H1 (cell line): ENCODE results near the gene FAM120A. TPM values are rescaled to one million over a fixed set of nuclear protein-coding genes. Genes with fewer than 3 reads are reported as not detected.

ENCODE experiments used
- CTCF ChIA-PET: fragments of 300-600 bp; sonication (Branson Sonifier 250); formaldehyde crosslinking; loops from one replicate; lab custom pipeline; 2021; ENCODE audit not compliant: partially characterized antibody; lab: Charles Lee
- POLR2A ChIA-PET: fragments of 300-600 bp; sonication (Branson Sonifier 250); formaldehyde crosslinking; loops from one replicate; lab custom pipeline; 2021; ENCODE audit warnings: inconsistent platforms; ENCODE audit not compliant: partially characterized antibody; lab: Charles Lee
- DNase-seq, 2 experiments: peaks; one replicate each; pipeline versions ENCODE4 v3.0.0 to v3.0.0-alpha.2; 2010 to 2022; ENCODE audit warnings: low spot score in 2 of 2, low read depth in 1 of 2, mixed read lengths in 1 of 2
- FAIRE-seq: peaks from 2 replicates; lab custom pipeline; 2011; peaks lifted over from hg19 to GRCh38; lab: Jason Lieb, UNC
- H2AFZ ChIP-seq: 2 replicates; pipeline ENCODE4 v1.8.1; 2012; ENCODE audit warnings: low read length, inconsistent platforms
- H2AK5ac ChIP-seq: 2 replicates; pipeline ENCODE4 v1.6.1; 2013; ENCODE audit warnings: low read depth, low read length
- H2BK120ac ChIP-seq: replicated peaks from 2 replicates; pipeline ENCODE3; 2013; ENCODE audit warnings: low read depth, low read length, inconsistent platforms
- H2BK12ac ChIP-seq: 2 replicates; pipeline ENCODE4 v1.6.1; 2013; ENCODE audit warnings: low read depth, low read length
- H2BK15ac ChIP-seq: 2 replicates; pipeline ENCODE4 v1.6.1; 2013; ENCODE audit warnings: low read length
- H2BK20ac ChIP-seq: 2 replicates; pipeline ENCODE4 v1.6.1; 2013; ENCODE audit warnings: low read length
- H2BK5ac ChIP-seq: 2 replicates; pipeline ENCODE4 v1.6.1; 2013; ENCODE audit warnings: low read depth, low read length
- H3K14ac ChIP-seq: 2 replicates; pipeline ENCODE4 v1.6.1; 2013; ENCODE audit warnings: inconsistent platforms; ENCODE audit not compliant: insufficient read length
- H3K18ac ChIP-seq: 2 replicates; pipeline ENCODE4 v1.6.1; 2013; ENCODE audit warnings: low read length; ENCODE audit errors: extremely low read depth
- H3K23ac ChIP-seq: 2 replicates; pipeline ENCODE4 v1.6.1; 2013; ENCODE audit warnings: inconsistent platforms; ENCODE audit not compliant: insufficient read length
- H3K23me2 ChIP-seq: 2 replicates; pipeline ENCODE4 v1.6.1; 2013; ENCODE audit warnings: low read depth, low read length
- H3K27ac ChIP-seq: 2 replicates; pipeline ENCODE4 v1.6.1; 2011; ENCODE audit warnings: low read depth, low read length, inconsistent platforms
- H3K27me3 ChIP-seq, 4 experiments: replicated peaks in 1 of 4; 1 replicate in 1 of 4; 2 replicates in 3 of 4; pipeline versions ENCODE4 v1.6.1 to v1.8.1; 2011 to 2013; ENCODE audit warnings: low read length in 3 of 4, mild to moderate bottlenecking in 3 of 4, inconsistent platforms in 2 of 4, mixed read lengths in 2 of 4, moderate library complexity in 1 of 4; ENCODE audit not compliant: control insufficient read depth in 3 of 4, insufficient read depth in 3 of 4; ENCODE audit errors: extremely low read depth in 1 of 4
- H3K36me3 ChIP-seq, 4 experiments: 2 replicates each; pipeline versions ENCODE4 v1.6.1 to v1.8.1; 2011 to 2013; ENCODE audit warnings: mild to moderate bottlenecking in 4 of 4, low read length in 3 of 4, moderate library complexity in 2 of 4, control low read depth in 1 of 4, inconsistent platforms in 1 of 4; ENCODE audit not compliant: insufficient read depth in 4 of 4, control insufficient read depth in 2 of 4
- H3K4ac ChIP-seq: replicated peaks from 2 replicates; pipeline ENCODE3; 2013; ENCODE audit warnings: low read length, low read depth, mixed read lengths, inconsistent platforms; ENCODE audit not compliant: insufficient read length
- H3K4me1 ChIP-seq, 4 experiments: replicated peaks in 1 of 4; 1 replicate in 1 of 4; 2 replicates in 3 of 4; pipeline versions ENCODE4 v1.6.1 to v1.8.1; 2011 to 2013; ENCODE audit warnings: low read length in 3 of 4, inconsistent platforms in 2 of 4, mixed read lengths in 1 of 4; ENCODE audit not compliant: insufficient read depth in 4 of 4, control insufficient read depth in 3 of 4
- H3K4me2 ChIP-seq, 2 experiments: 2 replicates each; pipeline versions ENCODE4 v1.6.1 to v1.8.1; 2011 to 2013; ENCODE audit warnings: low read depth in 2 of 2, low read length in 2 of 2, control low read depth in 1 of 2, inconsistent platforms in 1 of 2, mild to moderate bottlenecking in 1 of 2; ENCODE audit not compliant: insufficient read depth in 1 of 2
- H3K4me3 ChIP-seq, 4 experiments: fragments of 200-600, 300-600 bp in 1 of 4; sonication (generic), shearing (Covaris generic), sonication (Bioruptor Twin) in 1 of 4; 2 replicates each; pipeline versions ENCODE4 v1.5.1 to v1.8.1; 2011 to 2016; ENCODE audit warnings: low read length in 4 of 4, low read depth in 3 of 4, control low read depth in 2 of 4, inconsistent platforms in 2 of 4, mild to moderate bottlenecking in 2 of 4, mixed read lengths in 1 of 4, moderate library complexity in 1 of 4; ENCODE audit not compliant: insufficient read depth in 2 of 4; ENCODE audit errors: extremely low read depth in 1 of 4
- H3K56ac ChIP-seq: replicated peaks from 2 replicates; pipeline ENCODE3; 2013; ENCODE audit warnings: low read depth, mild to moderate bottlenecking, mixed read lengths, low read length, inconsistent platforms; ENCODE audit not compliant: insufficient read length
- H3K79me1 ChIP-seq: 2 replicates; pipeline ENCODE4 v1.6.1; 2013; ENCODE audit warnings: low read depth, low read length, control low read depth
- H3K79me2 ChIP-seq, 2 experiments: 2 replicates each; pipeline versions ENCODE4 v1.6.1 to v1.8.1; 2012 to 2013; ENCODE audit warnings: low read length in 2 of 2, mild to moderate bottlenecking in 2 of 2, inconsistent platforms in 1 of 2; ENCODE audit not compliant: insufficient read depth in 2 of 2, control insufficient read depth in 1 of 2
- H3K9ac ChIP-seq, 4 experiments: replicated peaks in 1 of 4; 1 replicate in 1 of 4; 2 replicates in 3 of 4; pipeline versions ENCODE4 v1.6.1 to v1.8.1; 2011 to 2013; ENCODE audit warnings: low read depth in 3 of 4, low read length in 3 of 4, control low read depth in 2 of 4, mild to moderate bottlenecking in 2 of 4, moderate library complexity in 2 of 4, inconsistent platforms in 1 of 4; ENCODE audit errors: extremely low read depth in 1 of 4
- H3K9me3 ChIP-seq, 2 experiments: 2 replicates each; pipeline versions ENCODE4 v1.6.1 to v1.8.1; 2012 to 2013; ENCODE audit warnings: mild to moderate bottlenecking in 2 of 2, moderate library complexity in 2 of 2, control low read depth in 1 of 2, inconsistent platforms in 1 of 2, low read depth in 1 of 2, low read length in 1 of 2, mixed read lengths in 1 of 2; ENCODE audit not compliant: insufficient read depth in 2 of 2
- H4K20me1 ChIP-seq, 2 experiments: replicated peaks in 1 of 2; 2 replicates each; pipeline versions ENCODE3 to v1.8.1; 2011 to 2013; ENCODE audit warnings: inconsistent platforms in 2 of 2, low read length in 2 of 2, mild to moderate bottlenecking in 1 of 2; ENCODE audit not compliant: insufficient read depth in 2 of 2, control insufficient read depth in 1 of 2
- H4K5ac ChIP-seq: 2 replicates; pipeline ENCODE4 v1.6.1; 2013; ENCODE audit warnings: low read length, low read depth, mixed read lengths, inconsistent platforms; ENCODE audit not compliant: insufficient read length
- H4K8ac ChIP-seq: 2 replicates; pipeline ENCODE4 v1.8.0; 2013; ENCODE audit warnings: mild to moderate bottlenecking, moderate library complexity, low read length, inconsistent platforms; ENCODE audit not compliant: insufficient read depth; ENCODE audit errors: extremely low read depth
- H4K91ac ChIP-seq: replicated peaks from 2 replicates; pipeline ENCODE3; 2013; ENCODE audit warnings: low read length, mixed read lengths, inconsistent platforms; ENCODE audit not compliant: insufficient read length
- EZH2 ChIP-seq: fragments of 200-600 bp; sonication (generic); IDR thresholded peaks from 2 replicates; pipeline ENCODE4 v1.7.1; 2012; ENCODE audit warnings: low read depth, mild to moderate bottlenecking, moderate library complexity, low read length, inconsistent platforms; ENCODE audit not compliant: severe bottlenecking
- MAFK ChIP-seq: IDR thresholded peaks from 2 replicates; pipeline ENCODE4 v1.6.1; 2012; ENCODE audit warnings: low read depth, mild to moderate bottlenecking, improper control_type of control experiment, low read length
- WGBS, 2 experiments: shearing (Covaris generic) in 1 of 2; methylation state at CpG; one replicate each; pipeline versions ENCODE4 v1.1.6 to v1.1.7; 2013 to 2015; ENCODE audit warnings: low lambda C conversion rate in 2 of 2, mixed read lengths in 2 of 2, inconsistent platforms in 1 of 2, low coverage in 1 of 2, missing lambda C conversion rate in 1 of 2; ENCODE audit not compliant: insufficient replicate concordance in 2 of 2, insufficient coverage in 1 of 2, insufficient read length in 1 of 2; ENCODE audit errors: extremely low coverage in 1 of 2, missing lambda C conversion rate in 1 of 2; 5-methylcytosine and 5-hydroxymethylcytosine counted together
- polyA plus RNA-seq, 7 experiments: library from polyadenylated mRNA; depleted of rRNA in 3 of 7; stranded (reverse) in 5 of 7; unstranded in 2 of 7; fragments of >200 nt in 5 of 7; fragments of 200-250 nt in 2 of 7; gene quantifications; 1 replicate in 5 of 7; 2 replicates in 1 of 7; 4 replicates in 1 of 7; pipeline versions ENCODE4 v1.2.1 to v1.2.3, GENCODE V29; 2011 to 2013; ENCODE audit warnings: missing spikeins in 2 of 7, mixed read lengths in 2 of 7
- total RNA-seq: library from RNA; stranded (reverse); fragmentation: NEBNext Ultra II Directional; extraction: Animal tissue kit (Norgen Biotek cat#: 25700); gene quantifications from 2 replicates; pipeline ENCODE4 v1.2.1, GENCODE V29; 2021

The FAM120A gene
- total and polyA plus RNA-seq, 2 of the 8 experiments (the other 6 are each of a cell fraction or from before 2014, with no cell fraction given): 24.9 to 54.7 TPM

DNA sequence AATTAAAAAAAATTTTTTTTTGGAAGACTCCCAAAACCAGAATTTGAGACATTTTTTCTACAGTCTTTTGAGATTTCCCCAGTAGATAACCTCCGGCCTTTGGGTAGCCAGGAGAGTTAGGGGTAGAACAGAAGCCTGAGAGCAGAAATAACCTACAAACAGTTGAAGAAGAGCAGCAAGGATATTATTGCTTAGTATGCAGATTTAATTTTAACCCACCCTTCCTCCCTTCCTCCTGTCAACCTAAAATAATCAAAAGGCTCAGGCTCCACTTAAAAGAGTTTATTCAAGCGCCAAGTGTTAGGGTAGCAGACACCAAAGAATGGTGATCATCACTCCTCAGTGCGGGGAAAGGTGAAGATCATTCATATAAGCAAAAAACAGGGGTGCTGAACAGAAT lies 17.4 kb upstream of the FAM120A start:
- no peaks in the 10 kb centered on the region for H3K23me2 ChIP-seq
- no peak overlapping the region for H2AFZ ChIP-seq
- WGBS, 2 experiments: 93% methylated on average over 3 of the region's 3 CpGs; no CpG with 5 or more reads in 1 of the 2 experiments
- H4K91ac ChIP-seq: no peak overlapping the region
- H2BK12ac ChIP-seq: no peak overlapping the region
- H3K4ac ChIP-seq: no peak overlapping the region
- no peak overlapping the region for H3K4me3 ChIP-seq
- no peak overlapping the region for H3K23ac ChIP-seq
- no peak overlapping the region for H3K18ac ChIP-seq
- DNase-seq (no peak), FAIRE-seq (no peak)
- H4K5ac ChIP-seq: no peak overlapping the region
- H2BK15ac ChIP-seq: no peak overlapping the region
- H3K14ac ChIP-seq: no peak overlapping the region
- H3K79me1 ChIP-seq: no peaks in the 10 kb centered on the region
- H2AK5ac ChIP-seq: no peak overlapping the region
- H4K20me1 ChIP-seq: no peaks in the 10 kb centered on the region
- CTCF ChIA-PET: no interaction called here
- H3K9me3 ChIP-seq: no peaks in the 10 kb centered on the region
- no peak overlapping the region for H3K9ac ChIP-seq
- H4K8ac ChIP-seq: no peak overlapping the region
- H2BK5ac ChIP-seq: no peak overlapping the region
- TF ChIP-seq EZH2 (no peak), MAFK (0 out of 2 replicates have a peak, but pooled peaks have one; percentile 5)
- H3K56ac ChIP-seq: no peak overlapping the region
- H3K4me1 ChIP-seq: no peaks in the 10 kb centered on the region; a peak in 1 of 7 replicates
- H2BK20ac ChIP-seq: no peak overlapping the region
- POLR2A ChIA-PET: no interaction called here
- H3K4me2 ChIP-seq: no peak overlapping the region
- H2BK120ac ChIP-seq: no peak overlapping the region
- H3K36me3 ChIP-seq: no peaks in the 10 kb centered on the region
- no peaks in the 10 kb centered on the region for H3K79me2 ChIP-seq
- no peak overlapping the region for H3K27ac ChIP-seq
- H3K27me3 ChIP-seq: no peaks in the 10 kb centered on the region
